HG02763 (cell line): ENCODE data around the gene ZNF428.
"Not testable (repeated sequence)": the region's sequence is repeated elsewhere in the genome, so short reads cannot be mapped to it uniquely, and the experiment has no call there.

Experiments
- ATAC-seq: cut with Tn5 transposase; IDR thresholded peaks from one replicate; pipeline ENCODE4 v1.9.1; 2021; ENCODE audit warnings: mild to moderate bottlenecking, moderate library complexity; ENCODE audit not compliant: unreplicated experiment

ZNF428 gene

DNA sequence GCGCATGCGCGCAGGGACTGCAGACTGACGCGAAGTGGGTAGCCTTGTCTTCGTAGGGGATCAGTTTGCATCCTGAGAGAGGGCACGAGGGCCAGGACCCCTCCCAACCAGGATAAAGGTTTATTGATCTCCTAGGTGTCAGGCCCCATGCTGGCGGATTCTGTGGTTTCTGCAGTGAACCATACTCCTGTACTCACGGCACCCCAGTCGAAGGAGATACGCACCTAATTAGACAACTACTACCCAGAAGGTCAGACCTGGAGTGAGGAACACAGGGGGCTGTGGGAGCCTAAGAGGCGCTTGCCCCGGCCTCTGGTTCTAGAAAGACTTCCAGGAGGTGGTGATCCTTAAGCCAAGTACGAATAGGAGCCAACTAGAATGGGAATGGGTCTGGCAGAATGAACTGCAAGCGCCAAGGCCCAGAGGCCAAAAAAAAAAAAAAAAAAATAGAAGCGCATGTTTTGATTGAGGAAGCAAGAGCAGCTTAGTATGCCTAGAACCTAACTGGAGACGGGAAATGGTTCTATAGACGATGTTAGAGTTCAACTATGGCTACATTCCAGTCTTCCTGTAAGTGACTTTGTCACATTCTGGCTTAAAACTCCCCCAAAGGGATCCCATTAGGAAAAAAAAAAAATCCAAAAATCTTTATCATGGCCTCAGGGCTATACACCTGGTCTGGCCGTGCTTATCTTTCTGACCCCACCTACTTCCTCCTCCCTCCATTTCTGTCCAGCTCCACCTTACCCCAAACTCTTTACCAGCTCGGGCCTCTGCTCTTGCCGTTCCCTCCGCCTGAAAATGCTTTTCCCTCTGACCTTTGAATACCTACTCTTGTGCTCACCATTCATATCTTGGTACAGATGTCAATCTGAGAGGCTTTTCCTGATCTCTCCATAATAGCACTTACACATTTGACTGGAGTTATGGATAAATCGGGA is 902 bp upstream of the ZNF428 start:
- no peak for ATAC-seq

DNA sequence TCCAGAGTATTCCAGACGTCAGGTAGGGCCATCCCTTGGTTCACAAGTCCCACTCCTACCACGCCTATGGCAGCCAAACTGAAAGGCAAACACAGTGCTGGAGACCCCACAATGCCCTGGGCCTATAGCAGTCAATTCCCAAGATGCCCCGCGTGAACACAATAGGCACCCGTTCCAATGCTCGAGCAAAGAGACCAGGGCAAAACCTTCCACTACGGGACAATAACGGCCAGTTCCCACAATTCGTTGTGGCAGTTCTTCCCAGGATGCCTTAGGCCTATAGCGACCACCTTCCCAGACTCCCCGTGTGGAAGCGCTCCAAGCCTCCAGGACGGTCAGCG is 538 bp downstream of the ZNF428 start:
- peak; percentile 9 for ATAC-seq

DNA sequence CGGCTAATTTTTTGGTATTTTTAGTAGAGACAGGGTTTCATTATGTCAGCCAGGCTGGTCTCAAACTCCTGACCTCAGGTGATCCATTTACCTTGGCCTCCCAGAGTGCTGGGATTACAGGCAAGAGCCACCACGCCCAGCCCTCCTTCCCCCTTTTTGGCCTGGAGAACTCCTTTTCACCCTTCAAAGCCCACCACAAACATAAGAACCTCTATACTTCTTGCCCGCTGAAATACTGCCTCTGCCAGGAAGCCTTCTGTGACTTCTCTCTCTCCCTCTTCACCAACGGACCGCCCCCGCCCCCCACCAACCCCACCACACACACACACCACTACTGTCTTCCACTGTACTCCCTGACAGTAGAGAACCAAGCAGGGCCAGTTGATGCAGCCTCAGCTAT is 2.5 kb downstream of the ZNF428 start:
- ATAC-seq, result no peak

DNA sequence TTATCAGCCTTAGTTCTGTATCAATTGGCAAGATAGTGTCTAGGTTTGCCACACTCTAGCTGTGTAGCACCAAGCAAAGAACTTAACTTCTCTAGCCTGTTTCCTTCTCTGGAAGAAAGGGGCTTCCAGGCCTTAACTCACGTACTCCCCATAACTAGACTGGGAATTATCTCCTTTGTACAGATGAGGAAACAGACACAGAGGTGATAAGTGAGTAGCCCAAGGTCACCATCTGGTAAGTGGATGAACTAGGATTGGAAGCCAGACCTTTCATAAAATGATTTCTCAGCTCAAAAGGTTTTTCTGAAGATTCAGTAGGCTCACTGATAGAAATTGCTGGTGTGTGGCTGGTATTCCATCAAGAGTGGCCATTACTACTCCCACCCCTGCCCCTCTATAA is 3.1 kb downstream of the ZNF428 start:
- ATAC-seq, result no peak

DNA sequence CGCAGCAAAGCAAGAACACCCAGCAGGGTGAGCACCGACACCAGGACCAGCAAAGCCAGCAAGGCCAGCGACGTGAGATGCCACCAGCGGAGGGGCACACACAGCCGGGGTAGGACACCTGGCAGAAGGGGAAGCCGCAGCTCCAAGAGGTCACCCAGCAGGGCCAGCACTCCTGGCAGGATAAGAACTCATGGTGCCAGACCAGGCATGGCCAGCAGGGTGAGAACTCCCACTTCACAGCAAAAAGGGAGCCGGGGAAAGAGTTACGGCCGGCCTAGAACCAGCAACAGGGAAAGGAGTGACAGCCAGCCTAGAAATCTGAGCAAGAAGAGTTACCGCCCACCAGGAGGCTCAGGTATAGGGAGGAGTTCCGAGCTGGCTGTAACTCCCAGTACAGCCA is 7.1 kb downstream of the ZNF428 start:
- no peak for ATAC-seq

GRCh38 chr19:43611788-43612187 is 7.6 kb downstream of the ZNF428 start, which contains the start of gene SRRM5:
TSS of gene SRRM5 (plus strand) at chr19:43612088. CDS start at chr19:43612122, 34 bp downstream.
- no peak for ATAC-seq

DNA sequence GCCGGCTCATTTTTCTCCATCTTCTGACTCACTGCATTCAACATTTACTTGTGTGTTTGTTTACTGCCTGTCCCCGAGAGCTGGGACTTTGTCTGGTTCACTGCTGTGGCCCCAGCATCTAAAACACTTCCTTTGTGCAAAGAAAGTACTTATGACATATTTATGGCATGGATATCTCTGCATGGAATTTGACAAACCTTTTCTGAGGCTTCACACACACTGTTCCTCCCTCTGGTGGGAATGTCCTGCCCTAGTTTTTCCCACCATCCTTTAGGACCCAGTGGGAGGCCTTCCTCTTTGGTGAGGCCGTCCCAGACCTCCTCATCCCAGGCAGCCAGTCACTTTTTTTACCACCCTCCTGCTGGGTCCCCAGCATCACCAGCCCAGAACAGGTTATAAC is 8.9 kb downstream of the ZNF428 start:
- ATAC-seq, result no peak

DNA sequence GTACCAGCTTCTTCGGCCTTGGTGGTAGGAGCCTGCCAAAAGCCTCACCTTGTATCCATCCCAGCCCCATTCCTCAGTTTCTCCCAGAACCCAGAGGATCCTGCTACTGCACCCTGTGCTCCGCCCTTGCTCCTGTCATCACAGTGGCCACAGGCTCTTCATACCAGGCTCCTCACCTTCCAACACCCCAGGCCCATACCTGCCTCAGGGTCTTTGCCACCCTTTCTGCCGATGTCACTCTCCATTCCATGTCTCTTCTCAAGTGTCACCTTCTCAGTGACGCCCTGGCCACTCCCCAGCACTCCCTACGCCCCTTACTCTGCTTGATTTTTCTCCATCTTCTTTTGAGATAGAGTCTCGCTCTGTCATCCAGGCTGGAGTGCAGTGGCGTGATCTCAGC is 9.6 kb downstream of the ZNF428 start:
- ATAC-seq, result no peak

DNA sequence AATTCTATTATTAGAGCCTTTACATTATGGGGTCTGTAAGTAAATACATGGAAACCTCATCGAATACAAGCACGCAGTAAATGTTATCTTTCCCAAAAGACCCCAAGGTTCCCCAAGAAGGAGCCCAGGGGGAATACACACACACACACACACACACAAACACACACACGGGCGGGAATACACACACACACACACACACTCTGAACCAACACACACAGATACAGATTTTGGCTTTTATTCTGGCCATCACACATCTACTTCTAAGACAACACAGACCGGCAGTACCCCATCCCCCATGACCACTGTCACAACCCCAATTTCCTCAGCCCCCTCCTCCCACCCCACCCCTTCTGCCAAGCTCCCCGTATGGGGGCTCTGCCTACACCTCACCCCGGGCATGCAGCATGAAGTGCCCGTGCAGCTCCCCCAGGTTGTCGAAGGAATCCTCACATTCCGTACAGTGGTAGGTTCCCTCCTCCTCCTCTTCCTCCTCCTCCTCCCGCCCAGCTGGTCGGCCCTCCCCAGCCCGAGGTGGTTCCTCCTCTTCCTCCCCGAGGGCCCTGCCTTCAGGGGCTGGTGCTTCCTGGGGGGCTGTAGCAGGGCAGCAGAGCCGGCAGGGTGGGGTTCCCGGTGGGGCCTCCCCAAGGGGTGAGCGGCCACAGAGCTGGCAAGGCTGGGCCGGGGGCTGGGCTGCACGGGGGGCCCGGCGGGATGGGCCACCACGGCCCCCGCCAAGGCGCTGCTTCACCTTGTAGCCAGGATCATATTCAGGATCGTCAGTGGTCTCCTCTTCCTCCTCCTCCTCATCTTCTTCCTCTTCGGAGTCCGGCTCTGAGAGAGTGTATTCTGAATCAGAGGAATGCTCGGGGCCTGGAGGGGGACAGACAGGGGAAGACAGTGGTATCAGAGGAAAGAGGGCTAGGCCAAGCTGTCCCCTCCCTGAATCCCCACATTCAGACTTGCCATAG is 11.9 kb downstream of the ZNF428 start:
- no peak for ATAC-seq

- ATAC-seq, result no peak
Measured at GRCh38 chr19:43606569-43607229, 12.7 kb downstream of the ZNF428 start.

GRCh38 chr19:43605875-43606568 is 13.4 kb downstream of the ZNF428 start:
- no peak for ATAC-seq

DNA sequence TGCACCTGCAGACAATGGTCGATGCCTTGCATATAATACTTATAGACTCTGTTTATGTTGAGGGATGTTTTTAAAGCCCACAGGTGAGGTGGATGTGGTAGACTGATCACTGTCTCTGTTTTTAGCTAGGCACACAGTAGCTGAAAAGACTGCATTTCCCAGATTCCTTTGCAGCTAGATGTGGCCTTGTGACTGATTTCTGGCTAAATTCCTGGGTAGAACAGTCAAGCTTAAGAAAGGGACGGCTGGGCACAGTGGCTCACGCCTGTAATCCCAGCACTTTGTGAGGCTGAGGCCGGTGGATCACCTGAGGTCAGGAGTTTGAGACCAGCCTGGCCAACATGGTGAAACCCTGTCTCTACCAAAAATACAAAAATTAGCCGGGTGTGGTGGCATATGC is 19.1 kb downstream of the ZNF428 start:
- not testable (repeated sequence) for ATAC-seq

GRCh38 chr19:43599635-43600295 is 19.7 kb downstream of the ZNF428 start:
- no peak for ATAC-seq

- ATAC-seq, result no peak
Measured at GRCh38 chr19:43598445-43599240, 20.8 kb downstream of the ZNF428 start.

DNA sequence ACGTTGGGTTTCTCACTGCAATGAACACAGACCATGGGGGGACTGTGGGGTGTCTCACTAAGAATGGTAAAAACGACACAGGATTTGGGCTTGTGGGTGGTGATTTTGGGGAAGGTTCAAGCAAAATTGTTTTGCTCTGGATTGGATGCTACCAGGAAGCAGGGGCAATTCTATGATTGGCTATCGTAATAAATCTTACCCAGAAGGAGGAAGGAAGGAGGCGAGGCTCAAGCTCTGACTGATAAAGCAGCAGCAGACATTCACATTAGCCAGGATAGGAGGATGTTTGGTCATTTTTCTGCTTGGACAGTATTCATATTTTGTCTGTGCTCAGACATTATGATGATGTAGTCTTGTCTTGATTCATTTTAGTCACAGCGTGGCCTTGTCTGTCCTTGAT is 21.6 kb downstream of the ZNF428 start:
- ATAC-seq, result no peak

DNA sequence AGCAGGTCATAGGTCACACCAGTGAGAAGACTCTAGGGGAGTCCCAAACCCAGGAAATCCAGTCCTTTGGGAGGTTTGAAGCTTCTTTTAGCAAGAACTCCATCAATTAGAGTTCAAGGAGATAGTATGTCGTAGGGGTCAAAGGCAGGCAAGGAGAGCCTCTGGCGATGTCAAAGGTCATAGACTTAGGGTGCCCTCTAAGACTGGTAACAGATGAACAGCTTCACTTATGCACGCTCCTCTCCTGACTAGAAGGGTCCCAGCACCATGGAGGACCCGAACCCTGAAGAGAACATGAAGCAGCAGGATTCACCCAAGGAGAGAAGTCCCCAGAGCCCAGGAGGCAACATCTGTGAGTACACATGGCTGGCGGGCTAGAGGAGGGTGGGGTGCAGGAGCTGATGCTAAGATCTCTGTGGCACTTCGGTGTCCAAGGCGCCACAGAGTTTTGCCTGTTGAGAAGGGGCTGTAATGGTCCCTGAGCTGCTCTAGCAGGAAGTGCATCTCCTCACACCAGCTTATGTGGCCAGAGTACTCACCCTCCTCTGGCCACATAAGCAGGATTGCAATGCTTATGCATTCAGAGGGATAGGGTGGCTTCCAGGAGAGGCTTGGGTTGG is 22.5 kb downstream of the ZNF428 start:
- ATAC-seq, result no peak

GRCh38 chr19:43595999-43596841 is 23.2 kb downstream of the ZNF428 start, which contains the start of the genes IRGQ and ZNF576:
TSS of gene IRGQ (minus strand) at chr19:43596134. CDS start at chr19:43595338, 796 bp downstream.
TSS of gene ZNF576 (plus strand) at chr19:43596595. CDS start at chr19:43597109, 514 bp downstream.
- ATAC-seq, result peak; percentile 87

DNA sequence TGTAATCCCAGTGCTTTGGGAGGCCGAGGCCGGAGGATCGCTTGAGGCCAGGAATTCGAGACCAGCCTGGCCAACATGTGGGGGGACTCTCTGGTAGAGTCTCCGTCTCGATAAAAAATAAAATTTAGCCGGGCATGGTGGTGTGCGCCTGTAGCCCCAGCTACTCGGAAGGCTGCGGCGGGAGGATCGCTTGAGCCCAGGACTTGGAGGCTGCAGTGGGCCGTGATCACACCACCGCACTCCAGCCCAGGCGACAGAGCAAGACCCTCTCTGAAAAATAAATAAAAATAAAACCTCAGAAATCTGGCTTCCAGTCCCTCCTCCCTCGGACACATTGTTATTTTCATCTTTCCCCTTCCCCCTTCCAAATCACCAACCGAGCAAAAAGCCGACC is 23.8 kb downstream of the ZNF428 start:
- no peak for ATAC-seq
